NB4 (cell line): Measurements from ENCODE around the gene RNF32.

Experiments used
- CTCF ChIP-seq: IDR thresholded peaks from one replicate; pipeline ENCODE4 v1.5.1; 2012; ENCODE audit warnings: low read depth, low read length
- POLR2A ChIP-seq: IDR thresholded peaks from 2 replicates; pipeline ENCODE4 v1.6.1; 2011; ENCODE audit warnings: mild to moderate bottlenecking; ENCODE audit not compliant: insufficient read length; ENCODE audit errors: extremely low read depth

GRCh38 chr7:156669035-156669828, 28.7 kb downstream of the RNF32 start:
- no peak for TF ChIP-seq POLR2A
- no peak for TF ChIP-seq CTCF
